HCT116 (cell line): ENCODE results near the gene B3GNT4.

Source experiments
- REST ChIP-seq: IDR thresholded peaks from 2 replicates; pipeline ENCODE4 v1.6.1; 2012; ENCODE audit warnings: low read depth
- SP1 ChIP-seq: IDR thresholded peaks from 2 replicates; pipeline ENCODE4 v1.6.1; 2012; ENCODE audit warnings: low read depth
- TF ChIP-seq, protein P1 (sequence below), 3 experiments: fragments of 200-600 bp in 1 of 3; sonication (generic) in 1 of 3; IDR thresholded peaks in 2 of 3; conservative IDR thresholded peaks in 1 of 3; 2 replicates each; pipeline ENCODE4 v1.5.1; 2012 to 2017; ENCODE audit warnings: low read depth in 2 of 3, low read length in 2 of 3, antibody characterized with exemption in 1 of 3, borderline replicate concordance in 1 of 3, control low read depth in 1 of 3, mild to moderate bottlenecking in 1 of 3, mixed read lengths in 1 of 3, mixed run types in 1 of 3, moderate library complexity in 1 of 3; ENCODE audit not compliant: insufficient read depth in 1 of 3

GRCh38 chr12:122208073-122208820 lies 4.7 kb downstream of the B3GNT4 start:
- TF ChIP-seq SP1 (no peak), REST (no peak)
- TF ChIP-seq, protein P1, sequence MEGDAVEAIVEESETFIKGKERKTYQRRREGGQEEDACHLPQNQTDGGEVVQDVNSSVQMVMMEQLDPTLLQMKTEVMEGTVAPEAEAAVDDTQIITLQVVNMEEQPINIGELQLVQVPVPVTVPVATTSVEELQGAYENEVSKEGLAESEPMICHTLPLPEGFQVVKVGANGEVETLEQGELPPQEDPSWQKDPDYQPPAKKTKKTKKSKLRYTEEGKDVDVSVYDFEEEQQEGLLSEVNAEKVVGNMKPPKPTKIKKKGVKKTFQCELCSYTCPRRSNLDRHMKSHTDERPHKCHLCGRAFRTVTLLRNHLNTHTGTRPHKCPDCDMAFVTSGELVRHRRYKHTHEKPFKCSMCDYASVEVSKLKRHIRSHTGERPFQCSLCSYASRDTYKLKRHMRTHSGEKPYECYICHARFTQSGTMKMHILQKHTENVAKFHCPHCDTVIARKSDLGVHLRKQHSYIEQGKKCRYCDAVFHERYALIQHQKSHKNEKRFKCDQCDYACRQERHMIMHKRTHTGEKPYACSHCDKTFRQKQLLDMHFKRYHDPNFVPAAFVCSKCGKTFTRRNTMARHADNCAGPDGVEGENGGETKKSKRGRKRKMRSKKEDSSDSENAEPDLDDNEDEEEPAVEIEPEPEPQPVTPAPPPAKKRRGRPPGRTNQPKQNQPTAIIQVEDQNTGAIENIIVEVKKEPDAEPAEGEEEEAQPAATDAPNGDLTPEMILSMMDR (IDR thresholded peaks at IDR 0.05 in 2 of 3, conservative IDR thresholded peaks at IDR 0.05 in 1 of 3; ENCODE audit: borderline replicate concordance in 1 of 3, insufficient read depth in 1 of 3, low read depth in 2 of 3, low read length in 2 of 3) = no peak
